DMS 273 (cell line): ENCODE results near the gene EGFR.
A peak's percentile ranks its signal among the peaks of the same experiment; 100 is the strongest.

Experiments used
- DNase-seq: peaks from one replicate; lab custom pipeline; 2025; ENCODE audit not compliant: unreplicated experiment; lab: John Stamatoyannopoulos, UW

Gene EGFR

DNA sequence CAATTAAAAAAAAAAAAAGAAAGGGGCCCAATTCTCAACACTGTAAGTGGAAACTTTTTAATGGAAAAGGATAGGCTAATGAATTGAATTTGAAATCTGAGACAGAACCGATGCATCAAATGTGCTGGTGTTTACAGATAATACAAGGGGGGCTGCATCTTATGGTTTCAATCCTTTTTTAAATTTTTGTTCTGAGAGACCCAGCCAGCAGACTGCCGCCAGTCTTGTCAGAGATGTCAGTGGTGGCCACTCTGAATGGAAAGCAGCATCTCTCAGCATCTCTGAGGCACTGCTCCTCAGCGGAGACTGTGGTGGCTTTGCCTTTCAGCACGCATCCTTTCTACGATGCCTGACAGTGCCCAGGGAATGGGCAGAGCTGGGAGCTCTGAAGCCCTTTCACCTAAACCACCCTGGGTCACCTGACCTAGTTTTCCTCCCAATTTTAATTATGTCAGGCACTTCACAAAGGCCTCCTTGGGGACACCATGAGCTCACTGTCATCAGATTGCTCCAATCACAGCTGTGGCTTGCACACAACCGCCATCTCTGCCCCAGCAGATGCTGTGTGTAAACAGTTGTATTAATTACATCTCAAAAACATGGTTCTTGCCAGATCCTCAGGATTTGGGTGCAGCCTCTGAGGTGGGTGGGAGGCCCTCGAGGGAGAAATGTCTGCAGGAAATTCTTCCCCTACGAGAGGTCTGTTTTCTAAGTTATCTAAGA is 81.2 kb downstream of the EGFR start:
- peak; percentile 49 for DNase-seq

DNA sequence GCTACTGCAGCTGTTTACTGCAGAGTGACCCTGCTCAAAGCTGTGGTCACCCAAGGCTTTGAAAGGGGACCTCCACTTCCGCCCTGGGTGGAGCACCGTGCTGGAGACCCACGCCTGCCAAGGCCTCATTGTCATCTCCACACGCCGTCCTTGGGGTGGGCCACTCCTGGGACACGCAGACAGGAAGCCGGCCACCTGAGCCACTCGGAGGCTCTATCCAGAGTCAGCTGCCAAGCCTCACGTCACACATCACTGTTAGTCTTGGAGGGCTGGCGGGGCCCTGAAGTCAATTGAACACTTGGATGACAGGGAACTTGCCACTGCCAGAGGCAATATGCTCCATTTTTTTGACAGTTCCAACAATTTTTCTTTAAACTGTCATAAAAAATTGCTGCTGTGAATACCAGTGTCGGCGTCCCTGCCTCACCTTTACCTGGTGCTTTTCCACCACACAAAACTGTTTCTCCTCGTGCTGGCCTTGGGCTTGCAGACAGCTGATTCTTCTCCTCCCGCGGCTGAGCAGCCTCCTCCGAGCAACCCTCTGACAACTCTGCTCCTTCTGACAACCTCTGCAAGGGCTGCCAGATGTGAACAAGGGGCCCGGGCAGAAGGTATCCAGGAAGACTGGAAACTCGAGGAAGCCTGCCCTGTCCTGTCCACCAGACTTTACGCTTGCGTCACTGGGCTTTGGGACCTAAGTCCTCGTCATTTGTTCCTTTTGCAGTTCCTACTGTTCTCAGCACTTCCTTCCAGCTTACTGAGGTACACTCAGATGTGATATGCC is 81.9 kb downstream of the EGFR start:
- no peak for DNase-seq

DNA sequence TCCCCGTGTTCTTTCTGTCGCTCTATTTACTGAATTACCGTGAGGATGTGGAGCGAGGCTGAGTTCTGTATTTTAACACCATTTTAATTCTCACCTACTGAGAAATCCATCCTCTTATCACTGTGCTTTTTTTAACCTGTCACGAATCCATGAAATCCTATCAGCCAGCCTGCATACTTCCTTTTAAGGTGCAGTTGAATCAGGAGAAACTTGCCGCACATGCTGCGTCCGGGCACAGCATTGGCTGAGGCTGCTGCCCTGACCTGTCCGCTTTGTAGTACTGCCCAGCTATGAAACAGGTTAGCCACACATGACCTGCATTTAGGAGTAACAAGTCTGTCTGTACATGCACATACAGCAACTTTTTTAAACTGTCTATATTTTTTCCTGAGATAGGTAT is 82.5 kb downstream of the EGFR start:
- DNase-seq = no peak

DNA sequence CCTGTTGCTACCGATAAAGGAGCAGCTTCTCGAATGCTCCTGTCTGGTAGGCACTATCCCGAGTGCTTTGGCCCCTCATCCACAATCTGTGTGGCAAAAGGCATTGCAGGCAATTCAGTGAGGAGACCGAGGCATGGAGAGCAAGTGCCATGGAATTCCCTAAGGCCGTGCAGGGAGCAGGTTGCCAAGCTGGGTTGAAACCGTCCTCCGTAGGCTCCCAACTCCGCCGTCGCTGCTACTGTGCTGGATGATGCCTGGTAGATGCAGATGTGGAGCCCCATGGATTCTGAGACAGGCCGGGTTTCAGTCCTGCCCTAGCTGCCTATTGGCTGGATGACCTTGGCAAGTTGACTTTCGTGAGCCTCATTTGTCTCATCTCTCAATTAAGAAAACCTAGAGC is 85.3 kb downstream of the EGFR start:
- DNase-seq = no peak

DNA sequence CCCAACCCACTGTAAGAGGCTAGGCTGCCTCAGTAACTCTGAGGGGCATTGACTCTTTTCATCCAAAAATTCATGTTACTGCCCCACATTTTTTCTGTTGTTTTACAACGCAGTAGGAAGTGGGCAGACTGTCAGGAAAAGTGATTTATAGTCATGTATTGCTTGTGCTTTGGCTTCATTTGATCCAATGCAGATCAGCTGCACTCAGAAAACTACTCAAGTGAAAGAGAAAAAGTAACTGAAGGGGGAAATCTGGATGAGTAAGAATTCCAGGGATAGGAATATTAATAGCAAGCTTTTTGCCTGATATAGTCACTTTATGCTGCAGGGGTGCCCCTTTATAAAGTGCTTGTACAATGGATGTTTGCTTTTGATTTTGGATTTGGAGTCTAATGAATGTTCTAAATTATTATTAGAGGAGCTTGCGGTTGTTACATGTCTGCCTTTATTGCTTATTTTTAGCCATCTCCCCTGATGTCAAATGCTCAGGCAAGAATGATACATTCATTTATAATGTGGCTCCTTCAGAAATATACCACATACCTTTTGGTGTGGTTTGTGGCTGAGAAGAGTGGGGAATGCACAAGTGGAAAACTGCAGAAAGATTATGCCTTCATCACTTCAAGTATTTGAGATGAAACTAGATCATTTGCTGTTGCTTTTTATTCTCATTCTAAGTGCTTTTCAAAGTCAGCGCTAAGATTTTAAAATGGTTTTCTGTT is 86.1 kb downstream of the EGFR start:
- no peak for DNase-seq

DNA sequence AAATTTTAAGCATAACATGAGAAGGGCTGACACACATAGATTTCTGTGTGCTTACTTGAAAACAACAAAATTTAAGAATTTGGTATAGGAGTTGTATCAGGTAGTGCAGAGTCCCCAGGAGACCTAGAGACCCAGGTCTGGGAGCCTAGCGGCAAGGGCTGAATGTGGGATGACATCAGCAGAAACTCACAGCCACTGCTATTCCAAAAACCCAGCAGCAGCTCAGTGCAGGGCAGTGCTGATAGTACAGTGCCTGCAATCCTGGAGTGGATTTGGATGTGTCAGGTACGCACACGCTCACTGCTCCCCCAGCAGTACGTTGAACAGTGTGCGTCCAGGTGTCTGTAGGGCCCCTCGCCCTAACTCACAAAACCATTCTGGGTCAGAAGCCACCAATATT is 87.1 kb downstream of the EGFR start:
- DNase-seq = no peak

DNA sequence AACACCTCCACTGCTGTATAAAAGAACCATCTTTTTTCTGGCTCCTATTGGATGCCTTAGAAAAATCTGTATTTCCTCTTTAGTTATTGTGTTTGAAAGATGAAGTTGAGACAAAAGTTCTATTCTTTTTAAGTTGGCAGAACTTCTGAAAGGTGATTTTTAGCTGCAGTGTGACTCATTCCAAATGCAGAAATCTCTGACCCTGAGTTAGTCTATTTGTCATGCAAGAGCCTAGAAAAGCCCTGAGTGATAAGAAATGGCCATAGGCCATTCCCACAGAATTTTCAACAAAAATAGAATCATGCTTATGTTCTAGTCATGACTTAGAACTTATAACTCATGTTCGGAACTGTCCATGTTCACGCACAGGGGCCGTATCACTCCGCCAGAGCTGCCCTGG is 89.1 kb downstream of the EGFR start:
- DNase-seq = no peak

DNA sequence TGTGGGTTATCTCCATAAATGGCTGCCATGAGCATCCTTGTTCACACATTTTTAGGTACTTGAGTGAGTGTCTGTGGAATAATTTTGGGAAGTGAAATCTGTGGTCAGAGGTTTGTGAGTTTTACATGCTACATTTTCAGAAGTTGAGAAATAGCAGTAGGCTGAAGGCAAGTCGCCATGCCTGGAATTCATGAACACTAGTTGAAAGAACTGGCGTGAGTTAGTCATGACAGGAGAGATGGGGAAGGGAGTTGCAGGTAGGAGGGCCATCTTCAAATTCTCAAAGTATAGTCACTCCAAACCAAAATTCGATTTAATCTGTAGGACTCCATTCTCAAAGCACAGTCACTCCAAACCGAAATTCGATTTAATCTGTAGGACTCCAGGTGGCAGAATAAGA is 89.6 kb downstream of the EGFR start:
- no peak for DNase-seq

DNA sequence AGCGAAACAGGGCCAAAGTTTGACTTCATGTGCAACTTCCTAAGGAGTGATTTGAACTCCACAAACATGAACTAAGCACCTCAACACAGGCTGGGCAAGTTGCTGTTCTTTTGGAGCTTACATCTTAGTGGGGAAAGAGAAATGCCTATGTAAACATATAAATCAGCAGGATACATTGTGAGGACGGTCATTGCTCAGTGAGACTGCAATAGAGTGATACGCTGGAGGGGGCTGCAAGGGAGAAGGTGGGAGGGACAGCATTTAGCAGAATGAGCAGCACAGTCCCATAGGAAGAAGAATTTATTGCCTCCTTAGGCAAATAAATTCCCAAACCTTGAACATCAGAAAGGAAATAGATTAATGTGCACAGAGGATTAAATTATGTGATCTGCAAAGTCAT is 90.0 kb downstream of the EGFR start:
- no peak for DNase-seq

DNA sequence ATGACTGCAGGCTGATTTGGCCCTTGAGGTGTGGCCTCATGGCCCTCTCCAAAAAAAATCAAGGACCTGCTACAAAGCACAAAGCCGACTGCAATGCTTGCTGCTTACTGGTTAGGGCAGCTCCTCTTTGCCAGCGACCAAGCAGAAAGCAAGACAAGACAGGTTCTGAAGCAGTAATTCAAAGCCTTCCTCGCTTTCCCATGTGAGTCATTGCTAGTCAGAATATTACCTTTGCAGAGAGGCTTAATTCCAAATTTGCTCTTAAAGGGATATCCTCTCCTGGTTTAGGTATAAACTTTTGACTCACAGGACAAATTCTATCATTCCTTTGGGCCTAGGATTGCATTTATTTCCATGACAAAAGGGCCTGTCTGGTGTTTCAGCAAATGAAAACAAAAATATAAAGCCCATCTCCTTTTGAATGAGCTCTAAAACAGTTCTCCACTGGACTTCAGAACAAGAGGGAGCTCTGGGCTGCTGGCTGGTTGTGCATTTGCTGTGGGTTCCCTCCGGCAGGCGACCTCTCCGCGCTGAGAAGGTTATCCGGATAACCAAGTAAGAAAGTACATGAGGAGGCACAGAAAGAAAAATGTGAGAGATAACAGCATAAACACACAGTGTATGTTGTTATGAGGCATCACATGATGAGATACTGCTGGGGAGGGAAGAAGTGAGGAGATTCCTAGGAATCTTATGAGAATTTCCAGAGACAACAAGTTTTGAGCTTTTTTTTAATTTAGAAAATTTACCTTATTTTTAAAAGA is 90.8 kb downstream of the EGFR start:
- DNase-seq = no peak

DNA sequence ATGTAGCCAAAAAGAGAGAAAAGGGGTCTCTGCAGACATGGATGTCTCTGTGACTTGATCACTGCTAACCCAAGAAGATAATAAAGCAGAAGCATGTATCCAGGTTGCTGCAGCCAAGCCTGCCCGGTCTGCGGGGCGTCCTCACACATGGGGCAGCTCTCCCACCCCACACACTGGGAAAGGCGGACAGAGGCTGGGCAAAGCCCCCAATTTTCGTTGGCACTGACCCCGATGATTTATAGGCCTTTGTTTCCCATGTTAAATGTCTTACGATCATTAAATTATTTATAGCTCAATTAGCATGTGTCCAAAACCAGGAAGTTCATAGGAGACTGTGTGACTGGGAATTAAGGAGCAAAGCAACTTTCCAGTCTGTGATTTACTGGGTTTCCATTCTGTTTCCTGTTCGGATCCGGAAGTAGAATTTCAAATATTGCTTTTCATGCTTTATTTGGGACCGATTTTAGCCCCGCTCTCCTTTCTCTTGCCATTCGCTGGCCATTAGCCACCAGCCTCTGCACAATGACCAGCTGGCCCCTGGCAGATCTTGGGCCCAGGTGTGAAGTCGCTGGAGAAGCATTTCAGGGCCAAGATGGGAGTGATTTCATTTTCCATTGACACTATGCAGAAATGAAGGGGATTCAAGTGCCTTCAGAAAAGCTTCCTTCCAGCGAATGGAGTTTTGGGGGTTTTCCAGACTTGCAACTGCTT is 91.6 kb downstream of the EGFR start:
- DNase-seq = no peak

DNA sequence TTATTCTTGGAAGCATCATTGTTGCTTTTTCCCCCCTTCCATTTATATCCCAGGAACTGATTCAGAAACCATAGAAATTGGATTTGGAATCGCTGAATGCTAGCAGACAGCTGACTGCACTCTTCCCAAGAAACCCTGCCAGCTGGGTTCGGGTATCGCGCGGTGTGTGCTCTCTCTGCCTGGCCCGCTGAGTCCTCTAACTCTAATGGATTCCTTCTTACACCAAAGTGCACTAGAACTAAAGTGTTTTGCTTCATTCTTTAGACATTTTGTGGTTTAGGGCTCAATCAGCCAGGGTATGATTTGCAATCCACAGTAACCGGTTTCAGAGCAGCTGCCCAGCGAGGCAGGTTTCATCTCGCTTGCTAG is 92.2 kb downstream of the EGFR start:
- DNase-seq = peak; percentile 10

DNA sequence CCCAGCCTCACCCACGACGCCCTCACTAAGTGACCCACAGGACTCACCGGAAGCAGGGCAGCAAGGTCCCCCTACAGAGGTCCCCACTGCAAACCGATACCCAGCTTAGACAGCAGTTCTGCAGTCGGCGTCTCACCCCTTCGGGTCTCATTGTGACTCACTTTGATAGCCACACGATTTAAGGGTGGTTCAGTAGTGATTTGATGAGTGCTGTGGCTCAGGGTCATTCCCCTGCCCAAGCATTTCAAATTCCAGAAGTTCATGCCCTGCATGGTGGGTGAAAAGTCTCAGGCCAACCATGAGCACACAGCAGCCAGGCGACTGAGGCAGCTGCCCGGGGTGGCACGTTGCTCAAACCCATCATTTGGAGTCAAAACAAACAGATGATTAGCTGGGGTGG is 93.2 kb downstream of the EGFR start:
- no peak for DNase-seq

DNA sequence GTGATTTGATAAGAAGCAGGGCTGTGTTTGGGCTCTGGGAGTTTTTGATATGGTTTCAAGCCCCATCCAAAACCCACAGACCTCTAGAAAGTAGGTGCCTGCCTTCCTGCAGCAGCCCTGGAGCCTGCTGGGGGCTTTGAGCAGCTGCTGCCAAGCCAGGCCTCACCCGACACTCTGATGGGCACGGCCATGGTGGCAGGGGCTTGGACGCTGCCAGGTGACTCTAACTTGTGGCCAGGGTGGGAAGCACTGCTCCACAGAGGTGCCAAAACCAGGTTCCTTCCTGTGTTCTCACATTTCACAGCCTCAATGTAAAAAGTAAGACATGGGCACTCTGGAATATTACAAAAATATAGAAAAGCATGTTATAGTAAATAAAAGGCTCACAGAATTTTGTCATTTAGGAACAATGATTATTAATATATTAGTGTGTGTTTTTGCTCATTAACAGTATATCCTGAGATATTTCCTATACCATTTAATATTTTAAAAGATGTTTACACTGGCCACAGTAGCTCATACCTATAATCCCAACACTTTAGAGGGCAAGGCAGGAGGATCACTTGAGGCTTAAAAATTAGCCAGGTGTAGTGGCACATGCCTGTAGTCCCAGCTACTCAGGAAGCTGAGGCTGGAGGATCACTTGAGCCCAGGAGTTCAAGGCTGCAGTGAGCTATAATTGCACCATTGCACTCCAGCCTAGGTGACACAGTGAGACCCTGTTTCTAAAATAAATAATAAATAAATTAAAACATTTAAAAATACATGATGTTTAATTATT is 95.1 kb downstream of the EGFR start:
- no peak for DNase-seq

DNA sequence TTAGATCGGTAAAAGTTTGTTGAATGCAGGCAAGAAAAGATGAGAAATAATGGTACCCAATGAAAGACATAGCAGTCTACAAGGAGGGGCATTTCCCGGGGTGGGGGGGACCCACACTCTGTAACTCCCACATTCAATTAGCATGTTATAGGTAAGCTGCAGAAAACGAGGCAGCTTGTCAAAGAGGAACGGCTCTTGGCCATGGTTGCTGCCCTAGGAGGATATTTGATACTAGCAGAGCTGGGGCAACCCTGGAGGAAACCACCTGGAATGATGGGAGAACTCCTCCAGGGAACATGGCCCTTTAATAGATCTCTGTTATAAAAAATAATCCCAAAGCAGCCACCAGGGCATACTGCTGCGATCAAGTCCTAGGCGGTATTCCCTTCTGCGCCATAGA is 98.5 kb downstream of the EGFR start:
- DNase-seq = no peak

DNA sequence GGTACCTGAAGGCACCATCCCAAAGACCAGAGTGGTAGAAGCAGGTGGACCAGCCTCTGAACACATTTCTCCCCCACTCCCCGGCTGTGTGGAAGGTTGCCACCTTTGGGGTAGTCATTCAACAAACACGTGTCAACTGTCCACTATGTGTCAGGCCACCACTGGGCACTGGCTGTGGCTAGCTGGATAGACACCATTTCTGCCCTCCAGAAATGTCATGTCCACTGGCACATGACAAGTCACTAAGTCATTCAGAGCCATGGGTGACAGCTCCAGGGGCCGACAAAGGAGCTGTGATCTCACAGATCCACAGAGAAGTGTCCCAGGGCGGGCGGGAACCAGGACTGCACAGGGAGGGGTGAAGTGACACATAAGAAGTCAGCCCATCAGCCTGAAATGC is 99.6 kb downstream of the EGFR start:
- no peak for DNase-seq

DNA sequence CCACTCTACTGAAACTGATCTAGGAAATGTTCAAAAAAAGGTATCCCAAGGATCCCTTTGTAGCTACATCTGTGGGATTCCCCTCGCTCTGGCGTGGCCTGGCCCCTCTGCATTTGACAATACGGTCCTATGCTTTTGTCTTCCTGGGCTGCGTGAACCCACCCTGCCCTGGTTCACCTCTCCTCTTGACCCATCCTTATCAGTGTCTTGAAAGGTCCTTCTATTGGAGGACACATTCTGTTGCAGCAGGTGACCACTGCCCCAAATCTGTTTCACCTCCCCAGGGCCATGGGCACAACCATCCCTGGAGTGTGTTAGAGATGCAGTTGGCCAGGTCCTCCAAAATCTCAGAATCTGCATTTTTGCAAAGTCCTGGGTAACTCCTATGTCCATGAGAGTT is 100.8 kb downstream of the EGFR start:
- no peak for DNase-seq

DNA sequence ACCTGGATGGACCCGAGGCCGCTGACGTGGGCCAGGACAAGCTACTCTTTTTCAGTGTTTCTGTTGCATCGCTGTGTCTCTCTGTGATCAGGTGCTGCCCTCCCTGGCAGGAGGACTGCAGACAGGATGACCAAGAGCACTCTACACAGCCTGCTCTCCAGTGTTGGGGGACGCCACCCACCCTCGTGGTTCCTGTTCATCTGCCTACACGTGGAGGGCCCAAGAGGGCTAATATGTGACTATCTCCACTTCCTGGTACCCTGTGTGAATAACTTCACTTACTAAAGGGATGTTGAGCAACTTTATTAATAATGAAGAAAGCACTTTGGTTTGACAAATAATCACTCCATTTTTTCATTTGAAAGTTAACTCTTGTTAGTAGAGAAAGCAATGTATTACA is 101.3 kb downstream of the EGFR start:
- DNase-seq = no peak

DNA sequence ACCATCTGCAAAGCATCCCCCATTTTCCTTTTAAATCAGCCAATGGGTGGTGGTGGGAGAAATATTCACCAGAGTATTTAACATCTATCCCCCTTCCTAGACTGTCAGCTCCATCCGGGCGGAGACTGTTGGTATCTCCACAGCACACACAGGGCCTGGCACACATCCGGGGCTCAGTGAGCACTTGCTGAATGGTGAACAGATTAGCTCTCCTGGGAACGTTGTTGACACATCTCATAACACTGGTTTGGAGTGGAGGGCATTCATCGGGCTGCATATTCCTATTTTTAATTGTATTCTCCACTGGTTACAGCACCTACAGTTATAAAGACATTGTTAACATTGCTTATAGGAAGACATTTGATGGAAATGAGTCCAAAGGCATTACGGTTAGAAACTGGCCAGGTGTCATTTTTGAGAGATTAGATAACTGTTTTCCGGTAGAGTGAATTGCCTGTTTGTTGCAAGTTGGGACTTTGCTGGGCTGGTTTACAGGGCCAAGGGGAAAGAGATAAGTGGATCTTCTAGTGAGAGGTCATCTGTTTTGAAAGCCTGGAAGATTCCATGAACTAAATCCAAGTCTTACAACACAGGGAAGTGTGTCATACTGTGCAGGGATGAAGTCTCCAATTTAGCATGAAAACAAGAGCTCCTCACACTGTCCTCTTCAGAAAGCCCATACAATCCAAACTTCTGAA is 101.8 kb downstream of the EGFR start:
- DNase-seq = no peak
